Endothelial cell of umbilical vein (primary cell): Measurements from ENCODE around the gene MIA3.

Experiments used
- CTCF ChIP-seq, 2 donors: IDR thresholded peaks; 1 replicate in 1 of 2; 2 replicates in 1 of 2; pipeline ENCODE4 v1.5.1; 2011; ENCODE audit warnings: low read length in 2 of 2, mild to moderate bottlenecking in 2 of 2, moderate library complexity in 2 of 2, control low read depth in 1 of 2, inconsistent platforms in 1 of 2, low read depth in 1 of 2; ENCODE audit not compliant: insufficient read depth in 1 of 2; ENCODE audit errors: extremely low read depth in 1 of 2
- FOS ChIP-seq: IDR thresholded peaks from 2 replicates; pipeline ENCODE4 v1.6.1; 2011; ENCODE audit warnings: mild to moderate bottlenecking, low read length, moderate library complexity, borderline replicate concordance; ENCODE audit not compliant: insufficient read depth
- GATA2 ChIP-seq: IDR thresholded peaks from 2 replicates; pipeline ENCODE4 v1.7.0; 2011; ENCODE audit warnings: low read depth, mild to moderate bottlenecking, moderate library complexity, mixed read lengths, low read length; ENCODE audit not compliant: insufficient read length, insufficient read depth
- MAX ChIP-seq: IDR thresholded peaks from 2 replicates; pipeline ENCODE4 v1.6.1; 2011; ENCODE audit not compliant: insufficient read depth, insufficient read length

GRCh38 chr1:222713091-222713961 is 95.4 kb downstream of the MIA3 start:
- no peak for TF ChIP-seq GATA2
- TF ChIP-seq CTCF (IDR thresholded peaks at IDR 0.05; ENCODE audit: extremely low read depth in 1 of 2, insufficient read depth in 1 of 2, low read depth in 1 of 2, low read length in 2 of 2) = no peak
- peak; percentile 35 for TF ChIP-seq MAX
- no peak for TF ChIP-seq FOS
